K562 (cell line): ENCODE results near the gene MEAK7. TPM values are rescaled to one million over a fixed set of nuclear protein-coding genes. Genes with fewer than 3 reads are reported as not detected.

ENCODE experiments used
- ATAC-seq: fragments of 200-7000 bp; cut with Tn5 transposase; 3 replicates; pipeline ENCODE4 v1.9.1; 2020; ENCODE audit warnings: moderate library complexity
- BruUV-seq: library from RNA; stranded (reverse); fragments of 400-500 nt; replicated peaks from 2 replicates; lab custom pipeline; 2021; lab: Mats Ljungman, UMichigan
- CTCF ChIA-PET: fragments of 300-600 bp; formaldehyde crosslinking; extraction: SDS; loops from one replicate; lab custom pipeline; 2021; ENCODE audit warnings: low intra/inter-chr PET ratio; lab: Yijun Ruan, JAX
- POLR2A ChIA-PET: fragments of 300-600, 350-650 bp; sonication (Branson Sonifier 250); formaldehyde crosslinking; extraction: SDS; loops from one replicate; lab custom pipeline; 2021; ENCODE audit warnings: antibody characterized with exemption, inconsistent platforms; lab: Yijun Ruan, JAX
- DNase-seq, 4 experiments: peaks; one replicate each; pipeline versions ENCODE4 v3.0.0 to v3.0.0-alpha.2; 2011 to 2018; ENCODE audit warnings: low spot score in 3 of 4, mixed read lengths in 3 of 4; ENCODE audit errors: extremely low read depth in 1 of 4
- FAIRE-seq: peaks from 2 replicates; lab custom pipeline; 2011; peaks lifted over from hg19 to GRCh38; lab: Jason Lieb, UNC
- H2AFZ ChIP-seq: 2 replicates; pipeline ENCODE4 v1.6.0; 2011; ENCODE audit warnings: low read depth, low read length, control low read depth, inconsistent platforms
- H3K27ac ChIP-seq: fragments of 200-600 bp; 3 replicates; pipeline ENCODE4 v1.8.0; 2011; ENCODE audit warnings: low read depth, mild to moderate bottlenecking, control low read depth, inconsistent platforms, low read length, moderate library complexity, mixed read lengths; ENCODE audit errors: extremely low read depth
- H3K27me3 ChIP-seq, 2 experiments: fragments of 300-600 bp in 1 of 2; 2 replicates in 1 of 2; 3 replicates in 1 of 2; pipeline versions ENCODE4 v1.6.0 to v1.8.0; 2011; ENCODE audit warnings: inconsistent platforms in 2 of 2, low read length in 2 of 2, mild to moderate bottlenecking in 1 of 2, mixed read lengths in 1 of 2, moderate library complexity in 1 of 2; ENCODE audit not compliant: control insufficient read depth in 2 of 2, insufficient read depth in 2 of 2
- H3K36me3 ChIP-seq: fragments of 300-600 bp; 3 replicates; pipeline ENCODE4 v1.8.0; 2011; ENCODE audit warnings: mild to moderate bottlenecking, low read length, inconsistent platforms; ENCODE audit not compliant: control insufficient read depth, insufficient read depth
- H3K4me1 ChIP-seq, 2 experiments: fragments of 200-600 bp in 1 of 2; replicated peaks in 1 of 2; 2 replicates in 1 of 2; 3 replicates in 1 of 2; pipeline versions ENCODE4 v1.5.1 to v1.8.0; 2011; ENCODE audit warnings: inconsistent platforms in 2 of 2, low read length in 2 of 2, mild to moderate bottlenecking in 1 of 2, mixed read lengths in 1 of 2, moderate library complexity in 1 of 2; ENCODE audit not compliant: control insufficient read depth in 2 of 2, insufficient read depth in 2 of 2
- H3K4me2 ChIP-seq: 2 replicates; pipeline ENCODE4 v1.6.1; 2011; ENCODE audit warnings: low read length, control low read depth, inconsistent platforms, mixed read lengths; ENCODE audit not compliant: insufficient read depth
- H3K4me3 ChIP-seq: fragments of 200-600 bp; sonication (generic), shearing (Covaris generic); 2 replicates; pipeline ENCODE4 v1.5.1; 2016; ENCODE audit warnings: control low read depth, inconsistent platforms
- H3K79me2 ChIP-seq: fragments of 200-600 bp; 3 replicates; pipeline ENCODE4 v1.8.0; 2011; ENCODE audit warnings: low read length, inconsistent platforms; ENCODE audit not compliant: control insufficient read depth, insufficient read depth
- H3K9ac ChIP-seq, 2 experiments: 2 replicates each; pipeline versions ENCODE4 v1.6.0 to v1.6.1; 2011; ENCODE audit warnings: low read depth in 2 of 2, low read length in 2 of 2, control low read depth in 1 of 2, inconsistent platforms in 1 of 2, mild to moderate bottlenecking in 1 of 2, mixed read lengths in 1 of 2; ENCODE audit not compliant: insufficient read depth in 1 of 2
- H3K9me1 ChIP-seq: one replicate; pipeline ENCODE4 v1.6.0; 2011; ENCODE audit warnings: inconsistent platforms, mild to moderate bottlenecking, low read length, moderate library complexity; ENCODE audit not compliant: control insufficient read depth, insufficient read depth
- H3K9me3 ChIP-seq: replicated peaks from 2 replicates; pipeline ENCODE4 v1.5.1; 2011; ENCODE audit warnings: low read depth, low read length, inconsistent platforms; ENCODE audit not compliant: control insufficient read depth, insufficient read depth
- H4K20me1 ChIP-seq: replicated peaks from 2 replicates; pipeline ENCODE4 v1.6.1; 2011; ENCODE audit warnings: low read length, inconsistent platforms, mixed read lengths; ENCODE audit not compliant: control insufficient read depth, insufficient read depth
- HMG20A ChIP-seq: fragments of 450-650 bp; formaldehyde crosslinking; conservative IDR thresholded peaks from 2 replicates; pipeline ENCODE4 v1.4.0; 2020; ENCODE audit warnings: mild to moderate bottlenecking, mixed read lengths
- MEIS2 ChIP-seq: fragments of 450-650 bp; IDR thresholded peaks from 2 replicates; pipeline ENCODE4 v1.6.1; 2014; ENCODE audit warnings: mild to moderate bottlenecking; ENCODE audit not compliant: partially characterized antibody
- PATZ1 ChIP-seq: fragments of 250-450 bp; sonication (Bioruptor Pico); IDR thresholded peaks from 2 replicates; pipeline ENCODE4 v1.5.0; 2020; ENCODE audit warnings: mild to moderate bottlenecking, borderline replicate concordance
- TCF7L2 ChIP-seq: fragments of 150-350 bp; IDR thresholded peaks from 2 replicates; pipeline ENCODE4 v1.6.1; 2016; ENCODE audit warnings: low read depth, mild to moderate bottlenecking, low read length, moderate library complexity
- USF2 ChIP-seq: sonication (generic); formaldehyde crosslinking; IDR thresholded peaks from 2 replicates; pipeline ENCODE4 v1.5.0; 2020; ENCODE audit warnings: missing genetic modification reagents
- ZBTB11 ChIP-seq, 3 experiments: fragments of 200-800 bp in 1 of 3; fragments of 250-450 bp in 1 of 3; fragments of 450-650 bp in 1 of 3; sonication (Bioruptor Pico) in 1 of 3; sonication (Bioruptor generic) in 1 of 3; formaldehyde crosslinking in 1 of 3; IDR thresholded peaks; 2 replicates each; pipeline versions ENCODE4 v1.6.1 to v1.8.0; 2016 to 2022; ENCODE audit warnings: mild to moderate bottlenecking in 2 of 3, missing genetic modification characterization in 2 of 3, missing compliant biosample characterization in 1 of 3, moderate library complexity in 1 of 3
- ZFPM2 ChIP-seq: fragments of 250-450 bp; sonication (Bioruptor Pico); IDR thresholded peaks from 2 replicates; pipeline ENCODE4 v1.5.1; 2022; ENCODE audit warnings: mild to moderate bottlenecking
- ZZZ3 ChIP-seq: fragments of 450-650 bp; IDR thresholded peaks from 2 replicates; pipeline ENCODE4 v1.6.1; 2016; ENCODE audit warnings: antibody characterized with exemption, mild to moderate bottlenecking, moderate library complexity
- WGBS: fragments of 100-300 bp; shearing (Covaris generic); methylation state at CpG from one replicate; pipeline ENCODE4 v1.1.6; 2016; ENCODE audit warnings: low coverage, mixed read lengths; ENCODE audit not compliant: insufficient coverage; ENCODE audit errors: missing lambda C conversion rate; 5-methylcytosine and 5-hydroxymethylcytosine counted together
- in situ Hi-C: fragments of 300-500 bp; cut with MboI; formaldehyde crosslinking; loops from 4 replicates; pipeline ENCODE4 v1.15.0; 2018; ENCODE audit warnings: inconsistent platforms, mixed read lengths
- intact Hi-C: fragments of 100-400 bp; cut with micrococcal nuclease; formaldehyde crosslinking; loops from 2 replicates; pipeline ENCODE4 v1.14.2; 2022
- polyA plus RNA-seq, 8 experiments: library from polyadenylated mRNA; depleted of rRNA in 4 of 8; stranded (reverse) in 5 of 8; unstranded in 3 of 8; fragments of >200 nt; fragmentation: Nextera tagmentation in 2 of 8; fragmentation: Illumina TruSeq in 1 of 8; extraction: Ambion mirVana in 2 of 8; extraction: Trizol in 1 of 8; gene quantifications; 2 replicates each; pipeline versions ENCODE4 v1.2.1 to v1.2.3, GENCODE V29; 2011 to 2014; ENCODE audit warnings: inconsistent platforms in 1 of 8, missing spikeins in 1 of 8
- total RNA-seq, 7 experiments: library from RNA; depleted of rRNA in 6 of 7; stranded (reverse); fragments of >200 nt in 6 of 7; fragmentation: Illumina TruSeq in 2 of 7; extraction: Trizol in 2 of 7; gene quantifications; 2 replicates each; pipeline versions ENCODE4 v1.2.1 to v1.2.3, GENCODE V29; 2011 to 2021; ENCODE audit warnings: low replicate concordance in 1 of 7
- TF ChIP-seq, protein P1 (sequence below): fragments of 250-450 bp; sonication (Bioruptor Pico); IDR thresholded peaks from 2 replicates; pipeline ENCODE4 v1.4.0; 2020; ENCODE audit warnings: mild to moderate bottlenecking, moderate library complexity

The MEAK7 gene
- total and polyA plus RNA-seq, 9 of the 15 experiments (the other 6 are each of a cell fraction or from before 2014, with no cell fraction given): 1.4 to 14.5 (median 6.3) TPM

- no peak for TF ChIP-seq PATZ1 (CRISPR knock-in tag)
These were observed 39.3 kb downstream of the MEAK7 start (continued) for GRCh38 chr16:84465154-84465553.

DNA sequence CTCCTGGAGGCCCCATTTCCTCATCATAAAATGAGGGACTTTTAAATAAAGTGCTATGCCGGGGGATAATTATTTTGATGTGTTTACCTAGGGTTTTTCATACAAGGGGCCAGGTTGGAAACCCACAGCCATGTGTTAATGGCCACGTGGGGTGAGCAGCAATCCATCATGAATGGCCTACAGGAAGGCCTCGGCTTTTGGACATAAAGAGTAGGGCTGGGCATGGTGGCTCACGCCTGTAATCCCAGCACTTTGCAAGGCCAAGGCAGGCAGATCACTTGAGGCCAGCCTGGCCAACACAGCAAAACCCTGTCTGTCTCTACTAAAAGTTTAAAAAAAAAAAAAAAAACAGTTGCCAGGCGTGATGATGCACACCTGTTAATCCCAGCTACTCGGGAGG lies 40.3 kb downstream of the MEAK7 start:
- WGBS: 9% methylated on average over 6 of the region's 6 CpGs
- no peak overlapping the region for H3K9ac ChIP-seq
- peaks cover 0 to 15% of the 10 kb centered on the region in 2 experiments; a peak in 2 of 5 replicates for H3K4me1 ChIP-seq
- CTCF ChIA-PET: no interaction called here
- no peaks in the 10 kb centered on the region for H3K36me3 ChIP-seq
- H3K27ac ChIP-seq: no peak overlapping the region
- DNase-seq (no peak), FAIRE-seq (no peak), ATAC-seq (no peak)
- no peaks in the 10 kb centered on the region for H3K79me2 ChIP-seq
- intact Hi-C loops (no loop called here), in situ Hi-C loops (no loop called here)
- POLR2A ChIA-PET: interaction anchor here (0.8 to 3.1 kb wide), 2 partner anchors 11 to 27 kb away, joined by 4 to 9 read pairs; no protein-coding TSS in a partner anchor
- no TSS peak for BruUV-seq
- peaks cover 4% of the 10 kb centered on the region; the same call in 1 of the 2 replicates for H3K9me3 ChIP-seq
- peaks cover 10% of the 10 kb centered on the region; the same call in 1 of the 2 replicates for H4K20me1 ChIP-seq
- H3K9me1 ChIP-seq: no peaks in the 10 kb centered on the region
- peaks cover 41 to 47% of the 10 kb centered on the region in 2 experiments for H3K27me3 ChIP-seq
- H3K4me3 ChIP-seq: no peak overlapping the region
- H2AFZ ChIP-seq: no peak overlapping the region
- H3K4me2 ChIP-seq: no peak overlapping the region
- TF ChIP-seq TCF7L2 (no peak), ZBTB11 (CRISPR knock-in tag; IDR thresholded peaks at IDR 0.05) (no peak), USF2 (0 out of 2 replicates have a peak, but pooled peaks have one; percentile 27), ZZZ3 (no peak), ZFPM2 (no peak), HMG20A (CRISPR knock-in tag) (no peak), MEIS2 (peak; percentile 20)
- TF ChIP-seq, protein P1, sequence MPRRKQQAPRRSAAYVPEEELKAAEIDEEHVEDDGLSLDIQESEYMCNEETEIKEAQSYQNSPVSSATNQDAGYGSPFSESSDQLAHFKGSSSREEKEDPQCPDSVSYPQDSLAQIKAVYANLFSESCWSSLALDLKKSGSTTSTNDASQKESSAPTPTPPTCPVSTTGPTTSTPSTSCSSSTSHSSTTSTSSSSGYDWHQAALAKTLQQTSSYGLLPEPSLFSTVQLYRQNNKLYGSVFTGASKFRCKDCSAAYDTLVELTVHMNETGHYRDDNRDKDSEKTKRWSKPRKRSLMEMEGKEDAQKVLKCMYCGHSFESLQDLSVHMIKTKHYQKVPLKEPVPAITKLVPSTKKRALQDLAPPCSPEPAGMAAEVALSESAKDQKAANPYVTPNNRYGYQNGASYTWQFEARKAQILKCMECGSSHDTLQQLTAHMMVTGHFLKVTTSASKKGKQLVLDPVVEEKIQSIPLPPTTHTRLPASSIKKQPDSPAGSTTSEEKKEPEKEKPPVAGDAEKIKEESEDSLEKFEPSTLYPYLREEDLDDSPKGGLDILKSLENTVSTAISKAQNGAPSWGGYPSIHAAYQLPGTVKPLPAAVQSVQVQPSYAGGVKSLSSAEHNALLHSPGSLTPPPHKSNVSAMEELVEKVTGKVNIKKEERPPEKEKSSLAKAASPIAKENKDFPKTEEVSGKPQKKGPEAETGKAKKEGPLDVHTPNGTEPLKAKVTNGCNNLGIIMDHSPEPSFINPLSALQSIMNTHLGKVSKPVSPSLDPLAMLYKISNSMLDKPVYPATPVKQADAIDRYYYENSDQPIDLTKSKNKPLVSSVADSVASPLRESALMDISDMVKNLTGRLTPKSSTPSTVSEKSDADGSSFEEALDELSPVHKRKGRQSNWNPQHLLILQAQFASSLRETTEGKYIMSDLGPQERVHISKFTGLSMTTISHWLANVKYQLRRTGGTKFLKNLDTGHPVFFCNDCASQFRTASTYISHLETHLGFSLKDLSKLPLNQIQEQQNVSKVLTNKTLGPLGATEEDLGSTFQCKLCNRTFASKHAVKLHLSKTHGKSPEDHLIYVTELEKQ (CRISPR knock-in tag): no peak
